ENCODE results near the gene PLEKHA8. TPM values are rescaled to one million over a fixed set of nuclear protein-coding genes. Genes with fewer than 3 reads are reported as not detected.
A peak's percentile ranks its signal among the peaks of the same experiment; 100 is the strongest.

PLEKHA8 gene
- total RNA-seq, 1 experiment from 2014 or later: 8.4 TPM

GRCh38 chr7:29995652-29996051 lies 32.6 kb upstream of the PLEKHA8 start:
- Histone ChIP-seq H3K4me3 (ENCODE audit: low read length) (no peak overlapping the region), H3K4me2 (ENCODE audit: low read length) (peak overlapping the region; percentile 4; the same call in 1 of the 2 replicates), H3K79me2 (ENCODE audit: low read length) (peaks cover 3% of the 10 kb centered on the region), H3K27me3 (ENCODE audit: low read length) (no peaks in the 10 kb centered on the region), H3K4me1 (ENCODE audit: insufficient read depth, low read length) (peaks cover 16% of the 10 kb centered on the region), H3K9ac (ENCODE audit: low read length) (no peak overlapping the region), H3K9me2 (replicated peaks; ENCODE audit: low read length) (no peaks in the 10 kb centered on the region), H3F3A (ENCODE audit: low read length, unreplicated experiment) (peaks cover 4% of the 10 kb centered on the region), H3K36me3 (ENCODE audit: low read depth, low read length) (no peaks in the 10 kb centered on the region), H3K9me3 (ENCODE audit: low read length) (no peaks in the 10 kb centered on the region), H4K20me1 (ENCODE audit: low read length) (no peaks in the 10 kb centered on the region), H3K27ac (ENCODE audit: low read length) (no peak overlapping the region), H2AFZ (ENCODE audit: low read length) (no peak overlapping the region)
- CTCF ChIA-PET: no interaction called here
- BruUV-seq (replicated peaks): no TSS peak
- POLR2A ChIA-PET (ENCODE audit: unreplicated experiment): interaction anchor here (0.6 kb wide), 1 partner anchor 313 kb away, joined by 3 read pairs; no protein-coding TSS in a partner anchor
- DNase-seq (peak; percentile 53), ATAC-seq (peak; percentile 53)
- intact Hi-C loops (cut with micrococcal nuclease): no loop called here
- TF ChIP-seq, protein P1, sequence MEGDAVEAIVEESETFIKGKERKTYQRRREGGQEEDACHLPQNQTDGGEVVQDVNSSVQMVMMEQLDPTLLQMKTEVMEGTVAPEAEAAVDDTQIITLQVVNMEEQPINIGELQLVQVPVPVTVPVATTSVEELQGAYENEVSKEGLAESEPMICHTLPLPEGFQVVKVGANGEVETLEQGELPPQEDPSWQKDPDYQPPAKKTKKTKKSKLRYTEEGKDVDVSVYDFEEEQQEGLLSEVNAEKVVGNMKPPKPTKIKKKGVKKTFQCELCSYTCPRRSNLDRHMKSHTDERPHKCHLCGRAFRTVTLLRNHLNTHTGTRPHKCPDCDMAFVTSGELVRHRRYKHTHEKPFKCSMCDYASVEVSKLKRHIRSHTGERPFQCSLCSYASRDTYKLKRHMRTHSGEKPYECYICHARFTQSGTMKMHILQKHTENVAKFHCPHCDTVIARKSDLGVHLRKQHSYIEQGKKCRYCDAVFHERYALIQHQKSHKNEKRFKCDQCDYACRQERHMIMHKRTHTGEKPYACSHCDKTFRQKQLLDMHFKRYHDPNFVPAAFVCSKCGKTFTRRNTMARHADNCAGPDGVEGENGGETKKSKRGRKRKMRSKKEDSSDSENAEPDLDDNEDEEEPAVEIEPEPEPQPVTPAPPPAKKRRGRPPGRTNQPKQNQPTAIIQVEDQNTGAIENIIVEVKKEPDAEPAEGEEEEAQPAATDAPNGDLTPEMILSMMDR (conservative IDR thresholded peaks at IDR 0.05; ENCODE audit: low read depth, low read length): no peak
- TF ChIP-seq EZH2 (IDR thresholded peaks at IDR 0.05; ENCODE audit: low read length, unreplicated experiment) (no peak), EZH2phosphoT487 (IDR thresholded peaks at IDR 0.05; ENCODE audit: borderline replicate concordance, low read length) (no peak)

GRCh38 chr7:29996321-29996720 lies 31.9 kb upstream of the PLEKHA8 start:
- BruUV-seq (replicated peaks): no TSS peak
- Histone ChIP-seq H3K9me3 (ENCODE audit: low read length) (no peaks in the 10 kb centered on the region), H3K36me3 (ENCODE audit: low read depth, low read length) (no peaks in the 10 kb centered on the region), H3F3A (ENCODE audit: low read length, unreplicated experiment) (peaks cover 4% of the 10 kb centered on the region), H2AFZ (ENCODE audit: low read length) (no peak overlapping the region), H3K27ac (ENCODE audit: low read length) (no peak overlapping the region), H4K20me1 (ENCODE audit: low read length) (no peaks in the 10 kb centered on the region), H3K4me2 (ENCODE audit: low read length) (no peak overlapping the region), H3K4me1 (ENCODE audit: insufficient read depth, low read length) (peaks cover 10% of the 10 kb centered on the region), H3K27me3 (ENCODE audit: low read length) (no peaks in the 10 kb centered on the region), H3K9ac (ENCODE audit: low read length) (no peak overlapping the region), H3K9me2 (replicated peaks; ENCODE audit: low read length) (no peaks in the 10 kb centered on the region), H3K79me2 (ENCODE audit: low read length) (no peaks in the 10 kb centered on the region), H3K4me3 (ENCODE audit: low read length) (no peak overlapping the region)
- ChIA-PET CTCF (no interaction called here), POLR2A (ENCODE audit: unreplicated experiment) (interaction anchor here (0.6 kb wide), 1 partner anchor 312 kb away, joined by 3 read pairs; no protein-coding TSS in a partner anchor)
- no peak for DNase-seq
- TF ChIP-seq, protein P1 (conservative IDR thresholded peaks at IDR 0.05; ENCODE audit: low read depth, low read length): no peak
- no peak for TF ChIP-seq EZH2 (IDR thresholded peaks at IDR 0.05; ENCODE audit: low read length, unreplicated experiment)
- TF ChIP-seq EZH2phosphoT487 (IDR thresholded peaks at IDR 0.05; ENCODE audit: borderline replicate concordance, low read length): no peak
- no peak for ATAC-seq
- intact Hi-C loops (cut with micrococcal nuclease): no loop called here

DNA sequence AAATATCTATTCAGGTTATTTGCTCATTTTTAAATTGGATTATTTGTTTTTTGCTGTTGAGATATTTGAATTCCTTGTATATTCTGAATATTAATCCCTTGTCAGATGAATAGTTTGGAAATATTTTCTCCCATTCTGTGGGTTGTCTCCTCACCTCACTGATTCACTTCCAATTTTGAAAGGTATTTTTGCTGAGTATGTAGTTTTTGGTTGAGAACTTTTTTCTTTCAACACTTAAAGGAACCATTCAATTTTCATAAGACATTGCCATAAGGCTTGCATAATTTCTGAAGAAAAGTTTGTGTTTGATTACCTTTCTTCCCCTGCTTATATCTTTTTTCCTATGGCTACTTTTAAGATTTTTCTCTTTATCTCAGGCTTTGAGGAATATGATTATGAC lies 29.7 kb upstream of the PLEKHA8 start:
- Histone ChIP-seq H3K4me1 (ENCODE audit: insufficient read depth, low read length) (peaks cover 10% of the 10 kb centered on the region), H3K4me3 (ENCODE audit: low read length) (no peak overlapping the region), H4K20me1 (ENCODE audit: low read length) (no peaks in the 10 kb centered on the region), H3K79me2 (ENCODE audit: low read length) (no peaks in the 10 kb centered on the region), H3K9me2 (replicated peaks; ENCODE audit: low read length) (no peaks in the 10 kb centered on the region), H3K27ac (ENCODE audit: low read length) (no peak overlapping the region), H3K9ac (ENCODE audit: low read length) (no peak overlapping the region), H2AFZ (ENCODE audit: low read length) (no peak overlapping the region), H3K36me3 (ENCODE audit: low read depth, low read length) (no peaks in the 10 kb centered on the region), H3K27me3 (ENCODE audit: low read length) (no peaks in the 10 kb centered on the region), H3K9me3 (ENCODE audit: low read length) (no peaks in the 10 kb centered on the region), H3F3A (ENCODE audit: low read length, unreplicated experiment) (peaks cover 4% of the 10 kb centered on the region), H3K4me2 (ENCODE audit: low read length) (no peak overlapping the region)
- no TSS peak for BruUV-seq (replicated peaks)
- DNase-seq (no peak), ATAC-seq (no peak)
- ChIA-PET CTCF (no interaction called here), POLR2A (ENCODE audit: unreplicated experiment) (no interaction called here)
- no peak for TF ChIP-seq EZH2 (IDR thresholded peaks at IDR 0.05; ENCODE audit: low read length, unreplicated experiment)
- TF ChIP-seq, protein P1 (conservative IDR thresholded peaks at IDR 0.05; ENCODE audit: low read depth, low read length): no peak
- no peak for TF ChIP-seq EZH2phosphoT487 (IDR thresholded peaks at IDR 0.05; ENCODE audit: borderline replicate concordance, low read length)
- intact Hi-C loops (cut with micrococcal nuclease): no loop called here

Data from PC-3 (cell line).